ENCODE measurements around the gene CLIC3. TPM values are rescaled to one million over a fixed set of nuclear protein-coding genes. Genes with fewer than 3 reads are reported as not detected.

Gene CLIC3
- polyA plus RNA-seq, 2 of the 4 experiments (the other 2 are of a cell fraction) = 0.61 to 6.4 TPM

- ATAC-seq = no peak
- CTCF ChIA-PET = interaction anchor here (0.6 to 7.8 kb wide), 9 partner anchors 10 to 73 kb away, joined by 3 to 64 read pairs (median 4); partner anchors contain the start of genes ABCA2, C8G and FBXW5
- H3K27ac ChIP-seq = no peak overlapping the region
- H3K4me3 ChIP-seq = no peak overlapping the region
- peaks cover 14% of the 10 kb centered on the region for H3K4me1 ChIP-seq
- H3K4me2 ChIP-seq = no peak overlapping the region
- WGBS (ENCODE audit: missing lambda C conversion rate) = 85% methylated on average over 22 of the region's 29 CpGs
- H3K9me3 ChIP-seq = no peaks in the 10 kb centered on the region
- no peak for DNase-seq (ENCODE audit: low read depth in 1 of 2, low spot score in 1 of 2)
- TF ChIP-seq POLR2AphosphoS2 (conservative IDR thresholded peaks at IDR 0.05; ENCODE audit: low read length) = no peak
- TF ChIP-seq, protein P1, sequence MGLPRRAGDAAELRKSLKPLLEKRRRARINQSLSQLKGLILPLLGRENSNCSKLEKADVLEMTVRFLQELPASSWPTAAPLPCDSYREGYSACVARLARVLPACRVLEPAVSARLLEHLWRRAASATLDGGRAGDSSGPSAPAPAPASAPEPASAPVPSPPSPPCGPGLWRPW (IDR thresholded peaks at IDR 0.05) = no peak
- no peak for FAIRE-seq
- POLR2A ChIA-PET = no interaction called here
Measured at GRCh38 chr9:136973618-136974617, 22.4 kb downstream of the CLIC3 start.

GRCh38 chr9:136972743-136973142 is 23.6 kb downstream of the CLIC3 start:
- ATAC-seq = no peak
- TF ChIP-seq RNF2 (IDR thresholded peaks at IDR 0.05; ENCODE audit: borderline replicate concordance, low read depth) (no peak), FOSL2 (IDR thresholded peaks at IDR 0.05) (no peak), FOSL2 (CRISPR knock-in tag; IDR thresholded peaks at IDR 0.05) (no peak), HMGXB4 (CRISPR knock-in tag; IDR thresholded peaks at IDR 0.05; ENCODE audit: borderline replicate concordance) (no peak), KDM5A (IDR thresholded peaks at IDR 0.05) (no peak), RFX5 (IDR thresholded peaks at IDR 0.05) (no peak), CEBPB (IDR thresholded peaks at IDR 0.05) (no peak), RAD21 (conservative IDR thresholded peaks at IDR 0.05 in 1 of 2, IDR thresholded peaks at IDR 0.05 in 1 of 2) (no peak), NPAS2 (CRISPR knock-in tag; IDR thresholded peaks at IDR 0.05; ENCODE audit: borderline replicate concordance) (no peak), POLR2AphosphoS2 (conservative IDR thresholded peaks at IDR 0.05; ENCODE audit: low read length) (no peak), MAZ (IDR thresholded peaks at IDR 0.05; ENCODE audit: borderline replicate concordance, low read depth, low read length) (no peak), E2F6 (IDR thresholded peaks at IDR 0.05; ENCODE audit: borderline replicate concordance, low read depth) (no peak), ZFP36 (IDR thresholded peaks at IDR 0.05; ENCODE audit: borderline replicate concordance, partially characterized antibody) (no peak), GATA3 (IDR thresholded peaks at IDR 0.05; ENCODE audit: borderline replicate concordance) (no peak), FOSB (CRISPR knock-in tag; IDR thresholded peaks at IDR 0.05) (no peak), FOXS1 (CRISPR knock-in tag; IDR thresholded peaks at IDR 0.05) (no peak)
- TF ChIP-seq, protein P2, sequence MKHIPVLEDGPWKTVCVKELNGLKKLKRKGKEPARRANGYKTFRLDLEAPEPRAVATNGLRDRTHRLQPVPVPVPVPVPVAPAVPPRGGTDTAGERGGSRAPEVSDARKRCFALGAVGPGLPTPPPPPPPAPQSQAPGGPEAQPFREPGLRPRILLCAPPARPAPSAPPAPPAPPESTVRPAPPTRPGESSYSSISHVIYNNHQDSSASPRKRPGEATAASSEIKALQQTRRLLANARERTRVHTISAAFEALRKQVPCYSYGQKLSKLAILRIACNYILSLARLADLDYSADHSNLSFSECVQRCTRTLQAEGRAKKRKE (CRISPR knock-in tag; IDR thresholded peaks at IDR 0.05; ENCODE audit: low read depth) = no peak
- TF ChIP-seq, protein P3, sequence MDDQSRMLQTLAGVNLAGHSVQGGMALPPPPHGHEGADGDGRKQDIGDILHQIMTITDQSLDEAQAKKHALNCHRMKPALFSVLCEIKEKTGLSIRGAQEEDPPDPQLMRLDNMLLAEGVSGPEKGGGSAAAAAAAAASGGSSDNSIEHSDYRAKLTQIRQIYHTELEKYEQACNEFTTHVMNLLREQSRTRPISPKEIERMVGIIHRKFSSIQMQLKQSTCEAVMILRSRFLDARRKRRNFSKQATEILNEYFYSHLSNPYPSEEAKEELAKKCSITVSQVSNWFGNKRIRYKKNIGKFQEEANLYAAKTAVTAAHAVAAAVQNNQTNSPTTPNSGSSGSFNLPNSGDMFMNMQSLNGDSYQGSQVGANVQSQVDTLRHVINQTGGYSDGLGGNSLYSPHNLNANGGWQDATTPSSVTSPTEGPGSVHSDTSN (IDR thresholded peaks at IDR 0.05) = no peak
- TF ChIP-seq, protein P4, sequence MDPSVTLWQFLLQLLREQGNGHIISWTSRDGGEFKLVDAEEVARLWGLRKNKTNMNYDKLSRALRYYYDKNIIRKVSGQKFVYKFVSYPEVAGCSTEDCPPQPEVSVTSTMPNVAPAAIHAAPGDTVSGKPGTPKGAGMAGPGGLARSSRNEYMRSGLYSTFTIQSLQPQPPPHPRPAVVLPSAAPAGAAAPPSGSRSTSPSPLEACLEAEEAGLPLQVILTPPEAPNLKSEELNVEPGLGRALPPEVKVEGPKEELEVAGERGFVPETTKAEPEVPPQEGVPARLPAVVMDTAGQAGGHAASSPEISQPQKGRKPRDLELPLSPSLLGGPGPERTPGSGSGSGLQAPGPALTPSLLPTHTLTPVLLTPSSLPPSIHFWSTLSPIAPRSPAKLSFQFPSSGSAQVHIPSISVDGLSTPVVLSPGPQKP (IDR thresholded peaks at IDR 0.05; ENCODE audit: low read depth, low read length) = no peak
- TF ChIP-seq, protein P5, sequence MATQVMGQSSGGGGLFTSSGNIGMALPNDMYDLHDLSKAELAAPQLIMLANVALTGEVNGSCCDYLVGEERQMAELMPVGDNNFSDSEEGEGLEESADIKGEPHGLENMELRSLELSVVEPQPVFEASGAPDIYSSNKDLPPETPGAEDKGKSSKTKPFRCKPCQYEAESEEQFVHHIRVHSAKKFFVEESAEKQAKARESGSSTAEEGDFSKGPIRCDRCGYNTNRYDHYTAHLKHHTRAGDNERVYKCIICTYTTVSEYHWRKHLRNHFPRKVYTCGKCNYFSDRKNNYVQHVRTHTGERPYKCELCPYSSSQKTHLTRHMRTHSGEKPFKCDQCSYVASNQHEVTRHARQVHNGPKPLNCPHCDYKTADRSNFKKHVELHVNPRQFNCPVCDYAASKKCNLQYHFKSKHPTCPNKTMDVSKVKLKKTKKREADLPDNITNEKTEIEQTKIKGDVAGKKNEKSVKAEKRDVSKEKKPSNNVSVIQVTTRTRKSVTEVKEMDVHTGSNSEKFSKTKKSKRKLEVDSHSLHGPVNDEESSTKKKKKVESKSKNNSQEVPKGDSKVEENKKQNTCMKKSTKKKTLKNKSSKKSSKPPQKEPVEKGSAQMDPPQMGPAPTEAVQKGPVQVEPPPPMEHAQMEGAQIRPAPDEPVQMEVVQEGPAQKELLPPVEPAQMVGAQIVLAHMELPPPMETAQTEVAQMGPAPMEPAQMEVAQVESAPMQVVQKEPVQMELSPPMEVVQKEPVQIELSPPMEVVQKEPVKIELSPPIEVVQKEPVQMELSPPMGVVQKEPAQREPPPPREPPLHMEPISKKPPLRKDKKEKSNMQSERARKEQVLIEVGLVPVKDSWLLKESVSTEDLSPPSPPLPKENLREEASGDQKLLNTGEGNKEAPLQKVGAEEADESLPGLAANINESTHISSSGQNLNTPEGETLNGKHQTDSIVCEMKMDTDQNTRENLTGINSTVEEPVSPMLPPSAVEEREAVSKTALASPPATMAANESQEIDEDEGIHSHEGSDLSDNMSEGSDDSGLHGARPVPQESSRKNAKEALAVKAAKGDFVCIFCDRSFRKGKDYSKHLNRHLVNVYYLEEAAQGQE (IDR thresholded peaks at IDR 0.05) = no peak
- no peak for DNase-seq (ENCODE audit: low read depth in 1 of 2, low spot score in 1 of 2)
- Histone ChIP-seq H3K4me3 (no peak overlapping the region), H3K27ac (no peak overlapping the region), H3K4me1 (peaks cover 13% of the 10 kb centered on the region), H3K4me2 (no peak overlapping the region), H3K9me3 (no peaks in the 10 kb centered on the region)
- WGBS (ENCODE audit: missing lambda C conversion rate) = 52% methylated on average over 10 of the region's 13 CpGs
- FAIRE-seq = no peak
- POLR2A ChIA-PET = interaction anchor here (0.5 kb wide), 1 partner anchor 173 kb away, joined by 3 read pairs; no protein-coding TSS in a partner anchor
- CTCF ChIA-PET = interaction anchor here (0.9 to 7.8 kb wide), 6 partner anchors 8 to 63 kb away, joined by 4 to 64 read pairs (median 10); partner anchors contain the start of genes ABCA2, C8G and FBXW5
